Activated B cell treated with CpG ODN at 0.5 μM for 24 hours (primary cell): ENCODE data around the gene NAA38. TPM values are rescaled to one million over a fixed set of nuclear protein-coding genes. Genes with fewer than 3 reads are reported as not detected.

Experiments used
- ATAC-seq: fragments of 200-7000 bp; cut with Tn5 transposase; one replicate; pipeline ENCODE4 v1.10.0; 2021; ENCODE audit warnings: low read depth, mild to moderate bottlenecking, moderate library complexity
- CTCF ChIA-PET: fragments of 350-600 bp; sonication (Branson Sonifier 250); formaldehyde crosslinking; loops from one replicate; lab custom pipeline; 2021; ENCODE audit warnings: antibody characterized with exemption; lab: Charles Lee
- POLR2A ChIA-PET: fragments of 350-600 bp; sonication (Branson Sonifier 250); formaldehyde crosslinking; loops from one replicate; lab custom pipeline; 2021; ENCODE audit warnings: antibody characterized with exemption; lab: Charles Lee
- DNase-seq: peaks from one replicate; pipeline ENCODE4 v3.0.0; 2022
- H3K27ac Mint-ChIP-seq: one replicate; pipeline ENCODE4 v1.8.0; 2020; ENCODE audit warnings: mixed read lengths
- H3K27me3 Mint-ChIP-seq: one replicate; pipeline ENCODE4 v1.8.0; 2021; ENCODE audit warnings: mixed read lengths
- H3K36me3 Mint-ChIP-seq: one replicate; pipeline ENCODE4 v1.8.0; 2021; ENCODE audit warnings: low read depth, mixed read lengths
- H3K4me1 Mint-ChIP-seq: one replicate; pipeline ENCODE4 v1.8.0; 2021; ENCODE audit warnings: mixed read lengths
- H3K4me3 Mint-ChIP-seq: one replicate; pipeline ENCODE4 v1.8.0; 2020; ENCODE audit warnings: mild to moderate bottlenecking, mixed read lengths
- H3K9me3 Mint-ChIP-seq: one replicate; pipeline ENCODE4 v1.8.0; 2020; ENCODE audit warnings: mixed read lengths
- CTCF ChIP-seq: fragments of 200-600 bp; IDR thresholded peaks from one replicate; pipeline ENCODE4 v1.8.0; 2022; ENCODE audit warnings: antibody characterized with exemption, mild to moderate bottlenecking
- intact Hi-C: fragments of 100-400 bp; cut with micrococcal nuclease; formaldehyde crosslinking; loops from one replicate; pipeline ENCODE4 v1.15.1; 2024
- total RNA-seq: library from RNA; stranded (reverse); gene quantifications from 2 replicates; pipeline ENCODE4 v1.2.3, GENCODE V29; 2022

The NAA38 gene
- total RNA-seq, 1 donor from 2014 or later = 36.0 TPM

DNA sequence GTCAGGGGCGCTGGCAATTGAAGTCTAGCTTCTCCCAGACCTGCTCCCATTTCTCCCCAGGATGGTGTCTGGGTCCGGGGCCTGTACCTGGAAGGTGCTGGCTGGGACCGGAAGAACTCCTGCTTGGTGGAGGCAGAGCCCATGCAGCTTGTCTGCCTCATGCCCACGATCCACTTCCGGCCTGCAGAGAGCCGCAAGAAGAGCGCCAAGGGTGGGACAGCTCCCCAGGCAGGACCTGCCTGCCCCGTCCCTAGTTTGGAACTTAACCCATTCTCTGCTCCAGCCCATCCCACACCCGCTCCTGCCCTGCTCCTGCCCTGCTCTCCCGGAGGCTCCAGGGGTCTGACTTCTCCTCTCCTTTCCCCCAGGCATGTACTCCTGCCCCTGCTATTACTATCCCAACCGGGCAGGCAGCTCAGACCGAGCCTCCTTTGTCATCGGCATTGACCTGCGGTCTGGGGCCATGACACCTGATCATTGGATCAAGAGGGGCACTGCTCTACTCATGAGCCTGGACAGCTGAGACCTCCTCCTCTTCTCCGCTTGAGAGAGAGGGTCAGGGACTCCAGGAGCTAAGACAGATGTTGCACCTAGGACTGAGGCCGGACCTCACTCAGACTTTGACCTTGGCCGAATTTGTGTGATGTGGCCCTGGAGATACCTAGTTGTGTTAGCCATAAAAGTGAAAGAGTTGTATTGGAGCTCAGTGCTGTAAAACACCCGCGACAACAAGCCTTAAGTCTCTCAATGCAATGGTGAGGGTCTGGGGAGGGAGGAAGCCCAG is 24.2 kb downstream of the NAA38 start:
- no peak for TF ChIP-seq CTCF
- Mint-ChIP-seq H3K9me3 (no peaks in the 10 kb centered on the region), H3K4me1 (peaks cover 33% of the 10 kb centered on the region), H3K4me3 (peak overlapping the region; percentile 97), H3K27me3 (peaks cover 19% of the 10 kb centered on the region), H3K27ac (peak overlapping the region; percentile 77), H3K36me3 (peaks cover 11% of the 10 kb centered on the region)
- intact Hi-C loops = no loop called here
- DNase-seq (no peak), ATAC-seq (no peak)
- ChIA-PET CTCF (interaction anchor here (0.6 to 3.2 kb wide), 7 partner anchors 8 to 209 kb away, joined by 3 to 10 read pairs (median 4); no protein-coding TSS in a partner anchor), POLR2A (interaction anchor here (0.7 to 6.1 kb wide), 11 partner anchors 8 to 369 kb away, joined by 3 to 136 read pairs (median 7); partner anchors contain the start of genes CNTROB, CYB5D1, NAA38 and TMEM88)

GRCh38 chr17:7832431-7832830 is 24.9 kb downstream of the NAA38 start:
- no peak overlapping the region for H3K4me3 Mint-ChIP-seq
- DNase-seq = no peak
- no peak for TF ChIP-seq CTCF
- ChIA-PET POLR2A (interaction anchor here (1.2 to 5.5 kb wide), 2 partner anchors 11 to 25 kb away, joined by 5 to 136 read pairs; partner anchors contain the start of gene NAA38), CTCF (interaction anchor here (0.7 to 2.1 kb wide), 2 partner anchors 12 to 19 kb away, joined by 4 to 7 read pairs; no protein-coding TSS in a partner anchor)
- no peak for ATAC-seq
- intact Hi-C loops = no loop called here
- H3K27ac Mint-ChIP-seq = no peak overlapping the region
- H3K9me3 Mint-ChIP-seq = no peaks in the 10 kb centered on the region
- peaks cover 19% of the 10 kb centered on the region for H3K27me3 Mint-ChIP-seq
- H3K36me3 Mint-ChIP-seq = peaks cover 11% of the 10 kb centered on the region
- peaks cover 28% of the 10 kb centered on the region for H3K4me1 Mint-ChIP-seq

GRCh38 chr17:7831233-7831632 is 26.1 kb downstream of the NAA38 start:
- no peaks in the 10 kb centered on the region for H3K9me3 Mint-ChIP-seq
- H3K27me3 Mint-ChIP-seq = peaks cover 23% of the 10 kb centered on the region
- TF ChIP-seq CTCF = no peak
- peaks cover 11% of the 10 kb centered on the region for H3K36me3 Mint-ChIP-seq
- CTCF ChIA-PET = no interaction called here
- DNase-seq (no peak), ATAC-seq (no peak)
- POLR2A ChIA-PET = interaction anchor here (0.9 to 5.5 kb wide), 2 partner anchors 13 to 26 kb away, joined by 3 to 136 read pairs; partner anchors contain the start of gene NAA38
- intact Hi-C loops = no loop called here
- H3K27ac Mint-ChIP-seq = no peak overlapping the region
- H3K4me3 Mint-ChIP-seq = no peak overlapping the region
- H3K4me1 Mint-ChIP-seq = peaks cover 17% of the 10 kb centered on the region

- intact Hi-C loops = no loop called here
- no peak for ATAC-seq
Observed at GRCh38 chr17:7830616-7831015, 26.7 kb downstream of the NAA38 start.

More at GRCh38 chr17:7830616-7831015, 26.7 kb downstream of the NAA38 start:
- CTCF ChIA-PET = no interaction called here
- POLR2A ChIA-PET = interaction anchor here (0.9 to 5.5 kb wide), 2 partner anchors 13 to 26 kb away, joined by 3 to 136 read pairs; partner anchors contain the start of gene NAA38
- Mint-ChIP-seq H3K36me3 (peaks cover 11% of the 10 kb centered on the region), H3K9me3 (no peaks in the 10 kb centered on the region), H3K27me3 (peaks cover 23% of the 10 kb centered on the region), H3K27ac (no peak overlapping the region), H3K4me1 (peaks cover 14% of the 10 kb centered on the region), H3K4me3 (no peak overlapping the region)
- no peak for DNase-seq
- no peak for TF ChIP-seq CTCF
